GM13977 (cell line): Measurements from ENCODE around the gene NEK9.
"Not testable (repeated sequence)": the region's sequence is repeated elsewhere in the genome, so short reads cannot be mapped to it uniquely, and the experiment has no call there.

Experiments
- DNase-seq: peaks from one replicate; pipeline ENCODE4 v3.0.0; 2012; ENCODE audit warnings: low spot score
- CTCF ChIP-seq: IDR thresholded peaks from 2 replicates; pipeline ENCODE4 v1.5.1; 2012; ENCODE audit warnings: mild to moderate bottlenecking, control low read depth; ENCODE audit not compliant: insufficient read depth; ENCODE audit errors: extremely low read depth, missing control alignments
- in situ Hi-C: fragments of 300-500 bp; cut with MboI; formaldehyde crosslinking; loops from one replicate; pipeline ENCODE4 v1.12.0; 2022; ENCODE audit warnings: low sequenced_read_pairs, low pct_unique_long_range_greater_than_20kb, mixed read lengths, inconsistent platforms; ENCODE audit not compliant: unreplicated experiment

Gene NEK9

GRCh38 chr14:75068294-75069120 is 58.3 kb downstream of the NEK9 start:
- in situ Hi-C loops: no loop called here
- DNase-seq: no peak

GRCh38 chr14:75067765-75068164 is 59.1 kb downstream of the NEK9 start:
- DNase-seq, in situ Hi-C loops: not testable (repeated sequence)

More at GRCh38 chr14:75068294-75069120, 58.3 kb downstream of the NEK9 start:
- TF ChIP-seq CTCF: no peak

GRCh38 chr14:75067212-75067611 is 59.6 kb downstream of the NEK9 start:
- no peak for DNase-seq
- in situ Hi-C loops: no loop called here

GRCh38 chr14:75066691-75067090 is 60.2 kb downstream of the NEK9 start:
- in situ Hi-C loops: no loop called here
- TF ChIP-seq CTCF: no peak
- DNase-seq: no peak

More at GRCh38 chr14:75067212-75067611, 59.6 kb downstream of the NEK9 start:
- no peak for TF ChIP-seq CTCF

- TF ChIP-seq CTCF: no peak
- in situ Hi-C loops: no loop called here
Observed at GRCh38 chr14:75064205-75064567, 62.7 kb downstream of the NEK9 start.

GRCh38 chr14:75063491-75064204 is 63.2 kb downstream of the NEK9 start, which contains the start of gene ACYP1:
ACYP1 (minus strand) TSS chr14:75064024; CDS start chr14:75063553, 471 bp downstream.
- in situ Hi-C loops: no loop called here
- DNase-seq: peak; percentile 90
- TF ChIP-seq CTCF: no peak

More at GRCh38 chr14:75064205-75064567, 62.7 kb downstream of the NEK9 start:
- DNase-seq: no peak

- TF ChIP-seq CTCF: no peak
- DNase-seq: no peak
- in situ Hi-C loops: no loop called here
Observed at GRCh38 chr14:75063013-75063412, 63.8 kb downstream of the NEK9 start.
